Measurements from ENCODE around the gene PLAAT3.

DNA sequence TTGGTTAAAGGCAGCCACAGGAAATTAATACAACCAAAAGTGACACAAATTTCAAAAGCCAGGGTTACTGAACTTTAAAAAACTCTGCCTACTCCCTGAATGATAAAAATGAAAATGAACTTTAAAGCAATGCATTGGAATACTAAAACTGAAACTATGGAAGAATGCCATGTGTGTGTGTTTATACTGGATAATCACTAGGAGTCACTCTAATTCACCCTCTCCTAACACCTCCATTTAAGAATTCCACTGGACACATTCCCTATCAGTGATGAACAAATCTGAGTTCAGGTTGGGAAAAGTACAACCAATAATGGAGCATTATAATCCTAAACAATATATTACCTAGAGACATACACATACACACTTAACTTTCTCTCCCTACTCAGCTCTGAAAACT lies 27.5 kb upstream of the PLAAT3 start:
- TF ChIP-seq, protein P1, sequence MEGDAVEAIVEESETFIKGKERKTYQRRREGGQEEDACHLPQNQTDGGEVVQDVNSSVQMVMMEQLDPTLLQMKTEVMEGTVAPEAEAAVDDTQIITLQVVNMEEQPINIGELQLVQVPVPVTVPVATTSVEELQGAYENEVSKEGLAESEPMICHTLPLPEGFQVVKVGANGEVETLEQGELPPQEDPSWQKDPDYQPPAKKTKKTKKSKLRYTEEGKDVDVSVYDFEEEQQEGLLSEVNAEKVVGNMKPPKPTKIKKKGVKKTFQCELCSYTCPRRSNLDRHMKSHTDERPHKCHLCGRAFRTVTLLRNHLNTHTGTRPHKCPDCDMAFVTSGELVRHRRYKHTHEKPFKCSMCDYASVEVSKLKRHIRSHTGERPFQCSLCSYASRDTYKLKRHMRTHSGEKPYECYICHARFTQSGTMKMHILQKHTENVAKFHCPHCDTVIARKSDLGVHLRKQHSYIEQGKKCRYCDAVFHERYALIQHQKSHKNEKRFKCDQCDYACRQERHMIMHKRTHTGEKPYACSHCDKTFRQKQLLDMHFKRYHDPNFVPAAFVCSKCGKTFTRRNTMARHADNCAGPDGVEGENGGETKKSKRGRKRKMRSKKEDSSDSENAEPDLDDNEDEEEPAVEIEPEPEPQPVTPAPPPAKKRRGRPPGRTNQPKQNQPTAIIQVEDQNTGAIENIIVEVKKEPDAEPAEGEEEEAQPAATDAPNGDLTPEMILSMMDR (IDR thresholded peaks at IDR 0.05): no peak
- no peak for TF ChIP-seq EZH2 (IDR thresholded peaks at IDR 0.05)

Data from neural progenitor cell (in vitro differentiated cells).